Ovary (tissue), 9 donors: ENCODE data around the gene EPYC. TPM values are rescaled to one million over a fixed set of nuclear protein-coding genes. Genes with fewer than 3 reads are reported as not detected.

ENCODE experiments used
- DNase-seq, 5 donors: peaks; one replicate each; pipeline ENCODE4 v3.0.0-alpha.2; 2019 to 2020
- H3K27ac ChIP-seq, 2 donors: fragments of 200-600 bp; one replicate each; pipeline versions ENCODE4 v1.5.1 to v1.8.0; 2019 to 2022
- H3K27me3 ChIP-seq: fragments of 200-600 bp; one replicate; pipeline ENCODE4 v1.8.0; 2022
- H3K36me3 ChIP-seq: fragments of 200-600 bp; sonication (generic); one replicate; pipeline ENCODE4 v1.5.1; 2019
- H3K4me1 ChIP-seq: one replicate; pipeline ENCODE4 v1.8.1; 2013; ENCODE audit warnings: mild to moderate bottlenecking, moderate library complexity; ENCODE audit not compliant: insufficient read depth
- H3K4me3 ChIP-seq: fragments of 200-600 bp; sonication (generic); one replicate; pipeline ENCODE4 v1.5.1; 2017
- H3K9me3 ChIP-seq, 2 donors: fragments of 200-600 bp in 1 of 2; sonication (generic) in 1 of 2; one replicate each; pipeline versions ENCODE4 v1.5.1 to v1.8.1; 2013 to 2019; ENCODE audit warnings: mild to moderate bottlenecking in 1 of 2, moderate library complexity in 1 of 2
- EP300 ChIP-seq: sonication (generic); formaldehyde crosslinking; IDR thresholded peaks from one replicate; pipeline ENCODE4 v1.6.1; 2017; ENCODE audit warnings: antibody characterized with exemption
- POLR2A ChIP-seq: fragments of 450-650 bp; IDR thresholded peaks from one replicate; pipeline ENCODE4 v1.6.1; 2017; ENCODE audit warnings: antibody characterized with exemption, mild to moderate bottlenecking, moderate library complexity
- WGBS, 3 donors: extraction: QIAGEN DNeasy Blood & Tissue Kit in 1 of 3; methylation state at CpG; one replicate each; pipeline versions ENCODE4 v1.1.5 to v1.1.7; 2013 to 2017; 5-methylcytosine and 5-hydroxymethylcytosine counted together
- intact Hi-C, 4 donors: fragments of 100-400 bp; cut with DNase I; formaldehyde crosslinking; loops; one replicate each; pipeline versions ENCODE4 v1.11.0 to v1.15.1; 2022 to 2023
- polyA plus RNA-seq, 2 donors: library from polyadenylated mRNA; stranded (reverse); fragments of 200-250 nt in 1 of 2; fragments of 350-450 nt in 1 of 2; fragmentation: Illumina TruSeq in 1 of 2; extraction: RNeasy Lipid Tissue Mini Kit (QIAGEN cat#74804) in 1 of 2; gene quantifications; one replicate each; pipeline ENCODE4 v1.2.3, GENCODE V29; 2013 to 2014
- total RNA-seq, 7 donors: library from RNA; depleted of rRNA in 2 of 7; stranded (reverse); fragments of >200 nt in 2 of 7; fragmentation: NEBNext Ultra II Directional in 3 of 7; extraction: Animal tissue kit (Norgen Biotek cat#: 25700) in 3 of 7; gene quantifications; one replicate each; pipeline versions ENCODE4 v1.1.0 to v1.2.4, GENCODE V29; 2016 to 2023
- TF ChIP-seq, protein P1 (sequence below), 3 donors: fragments of 450-650 bp in 2 of 3; fragments of 200-600 bp in 1 of 3; IDR thresholded peaks; one replicate each; pipeline versions ENCODE4 v1.5.1 to v1.8.0; 2016 to 2022; ENCODE audit warnings: antibody characterized with exemption in 3 of 3, mild to moderate bottlenecking in 1 of 3
- donor health status: DM: no; HTN: no; CAD: no; lungs with moderate emphysema.
- donor health status: DM: no; HTN: no; CAD: no.
- donor health status: Bipolar disorder and iron deficiency.
- donor health status: DM: yes; HTN: yes; CAD: no.
- donor health status: DM: no; HTN: no; CAD: no.
- donor health status: DM: yes; HTN: yes; CAD: no.

The EPYC gene
- total and polyA plus RNA-seq, 9 donors = 0.16 to 0.43 (median 0.24) TPM; not detected in 6

DNA sequence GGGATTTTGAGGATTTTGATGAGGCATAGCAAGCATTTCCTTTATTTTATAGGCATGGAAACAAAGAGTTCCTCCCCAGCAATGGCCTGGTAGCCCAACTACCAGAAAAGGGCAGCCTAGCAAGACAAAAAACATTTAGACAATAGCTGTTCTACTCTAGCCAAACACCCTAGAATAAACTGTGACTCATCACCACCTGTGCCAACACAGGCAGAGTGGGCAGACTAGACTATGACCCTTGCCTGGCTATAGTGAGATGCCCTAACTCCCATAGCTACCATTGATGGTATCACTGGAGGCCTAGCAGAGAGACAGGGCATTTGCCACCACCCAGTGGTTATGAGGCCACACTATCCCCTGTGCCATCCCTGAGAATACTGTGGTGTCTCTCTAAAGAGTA lies 34.3 kb downstream of the EPYC start:
- Histone ChIP-seq H3K27ac (no peak overlapping the region), H3K9me3 (no peaks in the 10 kb centered on the region), H3K27me3 (no peaks in the 10 kb centered on the region), H3K36me3 (no peaks in the 10 kb centered on the region), H3K4me1 (no peaks in the 10 kb centered on the region), H3K4me3 (no peak overlapping the region)
- intact Hi-C loops = loop anchor here in 2 of 4 donors (10.0 kb wide), 2 partner anchors 204 to 384 kb away; no protein-coding TSS in a partner anchor
- no peak for DNase-seq
- TF ChIP-seq POLR2A (no peak), EP300 (no peak)
- TF ChIP-seq, protein P1, sequence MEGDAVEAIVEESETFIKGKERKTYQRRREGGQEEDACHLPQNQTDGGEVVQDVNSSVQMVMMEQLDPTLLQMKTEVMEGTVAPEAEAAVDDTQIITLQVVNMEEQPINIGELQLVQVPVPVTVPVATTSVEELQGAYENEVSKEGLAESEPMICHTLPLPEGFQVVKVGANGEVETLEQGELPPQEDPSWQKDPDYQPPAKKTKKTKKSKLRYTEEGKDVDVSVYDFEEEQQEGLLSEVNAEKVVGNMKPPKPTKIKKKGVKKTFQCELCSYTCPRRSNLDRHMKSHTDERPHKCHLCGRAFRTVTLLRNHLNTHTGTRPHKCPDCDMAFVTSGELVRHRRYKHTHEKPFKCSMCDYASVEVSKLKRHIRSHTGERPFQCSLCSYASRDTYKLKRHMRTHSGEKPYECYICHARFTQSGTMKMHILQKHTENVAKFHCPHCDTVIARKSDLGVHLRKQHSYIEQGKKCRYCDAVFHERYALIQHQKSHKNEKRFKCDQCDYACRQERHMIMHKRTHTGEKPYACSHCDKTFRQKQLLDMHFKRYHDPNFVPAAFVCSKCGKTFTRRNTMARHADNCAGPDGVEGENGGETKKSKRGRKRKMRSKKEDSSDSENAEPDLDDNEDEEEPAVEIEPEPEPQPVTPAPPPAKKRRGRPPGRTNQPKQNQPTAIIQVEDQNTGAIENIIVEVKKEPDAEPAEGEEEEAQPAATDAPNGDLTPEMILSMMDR (IDR thresholded peaks at IDR 0.05) = no peak

DNA sequence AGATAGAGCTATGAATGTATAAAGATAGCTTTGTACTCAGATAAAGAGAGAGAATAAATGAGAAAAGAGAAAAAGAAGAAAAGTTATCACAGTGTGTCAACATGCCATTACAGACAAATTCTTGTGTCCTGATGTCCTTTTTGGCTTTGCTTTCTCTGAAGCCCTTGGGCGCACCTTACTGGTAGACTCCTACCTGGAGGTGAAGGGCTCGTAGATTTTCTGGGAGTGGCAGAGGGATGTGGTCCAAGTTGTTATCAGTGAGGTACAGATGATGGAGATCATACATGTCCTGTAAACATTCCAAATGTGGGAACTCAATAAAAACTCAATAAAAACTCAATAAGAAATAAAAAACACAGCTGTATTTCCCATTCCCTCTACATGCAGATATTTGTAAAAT lies 34.9 kb downstream of the EPYC start:
- H3K4me3 ChIP-seq = no peak overlapping the region
- no peaks in the 10 kb centered on the region for H3K4me1 ChIP-seq
- 95 to 100% (median 97%) methylated on average over 2 of the region's 2 CpGs for WGBS, 3 donors
- no peaks in the 10 kb centered on the region for H3K36me3 ChIP-seq
- H3K27me3 ChIP-seq = no peaks in the 10 kb centered on the region
- no peaks in the 10 kb centered on the region for H3K9me3 ChIP-seq
- intact Hi-C loops = loop anchor here in 2 of 4 donors (10.0 kb wide), 2 partner anchors 205 to 385 kb away; no protein-coding TSS in a partner anchor
- no peak for DNase-seq
- TF ChIP-seq, protein P1 (IDR thresholded peaks at IDR 0.05) = no peak
- no peak for TF ChIP-seq EP300
- no peak for TF ChIP-seq POLR2A
- no peak overlapping the region for H3K27ac ChIP-seq

DNA sequence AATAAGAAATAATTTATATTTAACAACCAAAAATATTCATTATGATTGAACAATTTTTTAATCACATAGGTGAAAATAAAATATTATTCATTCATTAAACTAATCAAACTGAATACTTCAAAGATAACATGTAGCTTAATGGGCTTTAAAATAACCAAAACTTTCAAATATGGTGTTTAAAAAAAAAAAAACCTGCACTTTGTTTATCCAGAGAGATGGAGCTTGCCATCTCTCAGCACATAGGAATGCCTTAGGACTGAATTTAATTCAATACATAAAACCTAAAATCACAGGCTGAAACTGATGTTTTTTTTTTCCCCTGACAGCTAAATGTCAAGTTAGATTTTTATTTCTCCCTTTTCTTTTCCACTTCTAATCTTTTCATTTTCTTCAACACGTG lies 35.4 kb downstream of the EPYC start:
- no peaks in the 10 kb centered on the region for H3K9me3 ChIP-seq
- DNase-seq = no peak
- intact Hi-C loops = no loop called here
- WGBS, 3 donors = 0% methylated on average over 1 of the region's 1 CpG
- H3K4me1 ChIP-seq = no peaks in the 10 kb centered on the region
- no peaks in the 10 kb centered on the region for H3K27me3 ChIP-seq
- TF ChIP-seq POLR2A (no peak), EP300 (no peak)
- TF ChIP-seq, protein P1 (IDR thresholded peaks at IDR 0.05) = no peak
- H3K36me3 ChIP-seq = no peaks in the 10 kb centered on the region
- H3K27ac ChIP-seq = no peak overlapping the region
- H3K4me3 ChIP-seq = no peak overlapping the region

DNA sequence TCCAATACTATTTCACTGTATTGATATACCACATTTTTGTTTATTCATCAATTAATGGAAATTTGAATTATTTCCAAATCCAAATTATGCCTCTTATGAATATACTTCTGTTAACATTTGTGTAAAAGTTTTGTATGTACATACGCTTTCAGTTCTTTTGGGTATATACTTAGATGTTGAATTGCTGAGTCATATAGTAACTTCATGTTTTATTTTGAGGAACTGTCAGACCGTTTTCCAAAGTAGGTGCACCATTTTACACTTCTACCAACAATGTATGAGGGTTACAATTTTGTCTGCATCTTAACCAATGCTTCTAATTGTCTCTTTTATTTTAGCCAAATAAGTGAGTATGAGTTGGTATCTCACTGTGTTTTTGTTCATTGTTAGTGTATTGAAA lies 39.6 kb downstream of the EPYC start:
- H3K27me3 ChIP-seq = no peaks in the 10 kb centered on the region
- DNase-seq = no peak
- no peaks in the 10 kb centered on the region for H3K4me1 ChIP-seq
- intact Hi-C loops = no loop called here
- no peak overlapping the region for H3K4me3 ChIP-seq
- no peaks in the 10 kb centered on the region for H3K36me3 ChIP-seq
- TF ChIP-seq POLR2A = no peak
- no peak for TF ChIP-seq EP300
- TF ChIP-seq, protein P1 (IDR thresholded peaks at IDR 0.05) = no peak
- 91 to 95% (median 94%) methylated on average over 2 of the region's 2 CpGs for WGBS, 3 donors
- H3K27ac ChIP-seq = no peak overlapping the region
- H3K9me3 ChIP-seq = no peaks in the 10 kb centered on the region
